ENCODE measurements around the gene OSTN.

OSTN gene

GRCh38 chr3:191294291-191294690, 95.2 kb downstream of the OSTN start:
- TF ChIP-seq GATA1 (IDR thresholded peaks at IDR 0.05; ENCODE audit: low read depth, low read length) = no peak
- TF ChIP-seq POLR2A (IDR thresholded peaks at IDR 0.05; ENCODE audit: low read length) = no peak

GRCh38 chr3:191296041-191296541, 97.0 kb downstream of the OSTN start:
- DNase-seq = no peak
- TF ChIP-seq POLR2A (IDR thresholded peaks at IDR 0.05; ENCODE audit: low read length) (no peak), GATA1 (IDR thresholded peaks at IDR 0.05; ENCODE audit: low read depth, low read length) (no peak)

More at GRCh38 chr3:191294291-191294690, 95.2 kb downstream of the OSTN start:
- no peak for DNase-seq

DNA sequence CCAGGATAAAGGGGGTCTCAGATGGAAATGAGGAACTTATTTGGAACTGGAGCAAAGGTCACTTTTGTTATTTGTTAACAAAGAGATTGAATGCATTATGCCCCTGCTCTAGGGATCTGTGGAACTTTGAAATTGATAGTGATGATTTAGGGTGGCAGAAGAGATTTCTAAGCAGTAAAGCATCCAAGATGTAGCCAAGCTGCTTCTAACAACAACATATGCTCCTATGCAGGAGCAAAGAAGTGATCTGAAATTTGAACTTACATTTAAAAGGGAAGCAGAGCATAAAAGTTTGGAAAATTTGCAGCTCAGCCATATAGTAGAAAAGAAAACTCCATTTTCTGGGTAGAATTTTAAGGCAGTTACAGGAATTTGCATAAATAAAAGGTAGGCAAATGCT, 99.8 kb downstream of the OSTN start:
- TF ChIP-seq GATA1 (IDR thresholded peaks at IDR 0.05; ENCODE audit: low read depth, low read length) = no peak
- no peak for TF ChIP-seq POLR2A (IDR thresholded peaks at IDR 0.05; ENCODE audit: low read length)
- DNase-seq = no peak

DNA sequence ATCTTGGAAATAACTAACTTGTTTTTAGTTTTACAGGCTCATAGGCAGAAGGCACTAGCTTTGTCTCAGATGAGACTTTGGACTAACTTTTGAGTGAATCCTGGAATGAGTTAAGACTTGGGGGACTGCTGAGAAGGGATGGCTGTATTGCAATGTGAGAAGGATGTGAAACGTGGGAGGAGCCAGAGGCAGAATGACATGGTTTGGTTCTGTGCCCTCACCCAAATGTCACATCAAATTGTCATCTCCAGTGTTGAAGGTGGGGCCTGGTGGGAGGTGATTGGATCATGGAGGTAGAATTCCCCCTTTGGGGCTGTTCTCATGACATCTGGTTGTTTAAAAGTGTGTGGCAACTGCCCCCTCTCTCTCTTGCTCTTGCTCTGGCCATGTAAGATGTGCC, 101.4 kb downstream of the OSTN start:
- no peak for DNase-seq
- TF ChIP-seq POLR2A (IDR thresholded peaks at IDR 0.05; ENCODE audit: low read length) (no peak), GATA1 (IDR thresholded peaks at IDR 0.05; ENCODE audit: low read depth, low read length) (no peak)

DNA sequence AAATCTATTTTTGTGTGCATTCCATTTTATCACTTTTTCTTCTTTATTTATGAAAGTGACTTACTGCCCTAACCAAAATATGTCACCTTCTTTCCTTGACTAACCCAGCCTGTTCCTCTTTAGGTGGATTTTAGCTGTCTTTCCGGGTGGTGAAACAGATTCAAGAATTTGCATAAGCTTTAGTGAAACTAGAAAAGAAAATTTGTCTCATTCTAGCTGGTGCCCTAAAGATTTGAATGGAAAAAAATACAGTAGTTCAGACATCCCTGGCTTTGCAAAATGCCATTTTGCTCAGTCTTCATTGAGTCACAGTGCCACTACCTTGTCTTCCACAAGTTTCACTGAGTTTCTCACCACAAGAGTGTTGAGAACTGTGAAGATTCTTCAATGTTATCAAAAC, 102.0 kb downstream of the OSTN start:
- DNase-seq = no peak
- TF ChIP-seq GATA1 (IDR thresholded peaks at IDR 0.05; ENCODE audit: low read depth, low read length) (no peak), POLR2A (IDR thresholded peaks at IDR 0.05; ENCODE audit: low read length) (no peak)

- TF ChIP-seq GATA1 (IDR thresholded peaks at IDR 0.05; ENCODE audit: low read depth, low read length) = no peak
- TF ChIP-seq POLR2A (IDR thresholded peaks at IDR 0.05; ENCODE audit: low read length) = no peak
- DNase-seq = no peak
Measured at GRCh38 chr3:191301782-191302411, 102.9 kb downstream of the OSTN start.

DNA sequence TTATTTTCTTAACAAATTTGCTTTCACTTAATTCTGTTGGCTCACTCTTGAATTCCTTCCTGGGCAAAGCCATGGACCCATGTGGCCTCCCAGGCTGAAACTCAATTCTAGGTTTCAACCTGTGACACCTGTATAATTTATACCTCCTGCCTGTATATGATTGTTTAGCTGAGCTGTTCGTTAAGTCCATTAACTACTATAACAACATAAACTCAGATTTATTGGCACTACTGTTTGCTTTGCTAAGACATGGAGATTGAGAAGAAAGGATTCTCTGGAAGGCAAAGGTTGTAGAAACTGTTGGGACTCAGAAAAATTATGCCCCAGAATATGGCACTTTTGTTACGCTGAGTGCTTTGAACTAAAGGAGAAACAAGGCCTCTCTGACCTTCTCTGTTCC, 103.4 kb downstream of the OSTN start:
- no peak for DNase-seq
- no peak for TF ChIP-seq GATA1 (IDR thresholded peaks at IDR 0.05; ENCODE audit: low read depth, low read length)
- TF ChIP-seq POLR2A (IDR thresholded peaks at IDR 0.05; ENCODE audit: low read length) = no peak

DNA sequence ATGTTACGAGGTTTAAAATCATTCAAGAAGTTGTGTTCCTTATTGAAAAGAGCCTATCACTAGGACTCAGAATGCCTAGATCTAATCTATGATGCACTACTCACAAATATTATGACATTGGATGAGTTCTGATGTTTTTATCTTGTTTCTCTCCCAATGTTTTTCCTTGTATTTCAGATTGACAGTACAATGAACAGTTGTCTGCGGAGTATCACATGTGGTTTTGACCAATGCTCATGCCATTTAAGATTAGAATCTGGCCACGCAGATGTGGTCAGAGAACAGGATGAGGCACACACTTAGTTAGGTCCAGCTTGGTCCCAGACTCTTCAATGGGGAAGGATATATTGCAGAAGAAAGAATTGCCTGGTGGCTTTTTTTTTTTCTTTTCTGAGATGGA, 104.6 kb downstream of the OSTN start:
- DNase-seq = no peak
- TF ChIP-seq POLR2A (IDR thresholded peaks at IDR 0.05; ENCODE audit: low read length) (no peak), GATA1 (IDR thresholded peaks at IDR 0.05; ENCODE audit: low read depth, low read length) (no peak)

GRCh38 chr3:191306428-191306827, 107.4 kb downstream of the OSTN start:
- no peak for TF ChIP-seq POLR2A (IDR thresholded peaks at IDR 0.05; ENCODE audit: low read length)
- TF ChIP-seq GATA1 (IDR thresholded peaks at IDR 0.05; ENCODE audit: low read depth, low read length) = no peak
- DNase-seq = no peak

- no peak for DNase-seq
- TF ChIP-seq POLR2A (IDR thresholded peaks at IDR 0.05; ENCODE audit: low read length) (no peak), GATA1 (IDR thresholded peaks at IDR 0.05; ENCODE audit: low read depth, low read length) (no peak)
Measured at GRCh38 chr3:191307341-191307740, 108.3 kb downstream of the OSTN start.

DNA sequence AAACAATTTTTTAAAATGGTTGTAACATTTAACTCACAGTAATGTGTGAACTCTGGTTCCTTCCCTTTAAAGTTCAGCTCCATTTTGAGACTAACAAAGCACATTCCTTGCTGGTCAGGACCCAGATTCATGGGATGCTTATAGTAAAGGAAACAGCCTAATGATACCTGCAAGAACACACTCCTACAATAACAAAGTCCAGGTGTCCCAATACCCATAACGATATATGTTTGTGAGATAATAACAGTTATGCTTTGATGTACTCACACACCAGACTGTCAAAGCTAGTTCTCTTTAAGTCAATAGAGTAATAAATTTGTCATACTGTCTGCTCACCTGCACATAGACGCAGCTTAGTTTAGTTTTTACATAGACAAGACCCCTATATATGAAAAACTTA, 114.3 kb downstream of the OSTN start:
- no peak for TF ChIP-seq POLR2A (IDR thresholded peaks at IDR 0.05; ENCODE audit: low read length)
- TF ChIP-seq GATA1 (IDR thresholded peaks at IDR 0.05; ENCODE audit: low read depth, low read length) = no peak
- no peak for DNase-seq

- TF ChIP-seq GATA1 (IDR thresholded peaks at IDR 0.05; ENCODE audit: low read depth, low read length) = no peak
- TF ChIP-seq POLR2A (IDR thresholded peaks at IDR 0.05; ENCODE audit: low read length) = no peak
- no peak for DNase-seq
Measured at GRCh38 chr3:191314109-191314728, 115.2 kb downstream of the OSTN start.
